LoVo (cell line): Measurements from ENCODE around the gene UNC13B.

Experiments used
- DNase-seq: peaks from one replicate; pipeline ENCODE4 v3.0.0-alpha.2; 2016; ENCODE audit warnings: low spot score

Gene UNC13B

GRCh38 chr9:35277628-35278359 lies 116.0 kb downstream of the UNC13B start:
- no peak for DNase-seq

- no peak for DNase-seq
Observed at GRCh38 chr9:35279946-35280345, 118.1 kb downstream of the UNC13B start.

GRCh38 chr9:35280399-35280798 lies 118.6 kb downstream of the UNC13B start:
- DNase-seq: no peak

- no peak for DNase-seq
Observed at GRCh38 chr9:35285731-35286130, 123.9 kb downstream of the UNC13B start.

GRCh38 chr9:35286381-35286780 lies 124.6 kb downstream of the UNC13B start:
- no peak for DNase-seq

GRCh38 chr9:35287987-35288632 lies 126.3 kb downstream of the UNC13B start:
- no peak for DNase-seq

GRCh38 chr9:35288778-35289177 lies 127.0 kb downstream of the UNC13B start:
- no peak for DNase-seq

GRCh38 chr9:35293376-35293964 lies 131.7 kb downstream of the UNC13B start:
- no peak for DNase-seq

GRCh38 chr9:35294066-35294465 lies 132.3 kb downstream of the UNC13B start:
- DNase-seq: no peak

- DNase-seq: no peak
Observed at GRCh38 chr9:35294556-35294955, 132.7 kb downstream of the UNC13B start.

- DNase-seq: no peak
Observed at GRCh38 chr9:35295369-35296036, 133.7 kb downstream of the UNC13B start.

- no peak for DNase-seq
Observed at GRCh38 chr9:35303567-35303966, 141.8 kb downstream of the UNC13B start.

- DNase-seq: no peak
Observed at GRCh38 chr9:35306283-35306682, 144.5 kb downstream of the UNC13B start.

GRCh38 chr9:35308316-35308715 lies 146.5 kb downstream of the UNC13B start:
- DNase-seq: no peak

- DNase-seq: no peak
Observed at GRCh38 chr9:35311891-35312639, 150.3 kb downstream of the UNC13B start.

GRCh38 chr9:35313460-35313859 lies 151.7 kb downstream of the UNC13B start:
- no peak for DNase-seq

- no peak for DNase-seq
Observed at GRCh38 chr9:35313916-35314315, 152.1 kb downstream of the UNC13B start.

GRCh38 chr9:35318741-35319140 lies 156.9 kb downstream of the UNC13B start:
- DNase-seq: no peak

GRCh38 chr9:35322075-35322885 lies 160.5 kb downstream of the UNC13B start:
- DNase-seq: no peak

GRCh38 chr9:35324966-35325365 lies 163.2 kb downstream of the UNC13B start:
- DNase-seq: no peak

- DNase-seq: no peak
Observed at GRCh38 chr9:35333551-35333950, 171.7 kb downstream of the UNC13B start.
